GM06990 (cell line): ENCODE measurements around the gene TBXA2R.

Experiments
- DNase-seq: peaks from one replicate; pipeline ENCODE4 v3.0.0-alpha.2; 2011; ENCODE audit not compliant: insufficient read length; ENCODE audit errors: extremely low read depth
- H3K27me3 ChIP-seq: replicated peaks from 2 replicates; pipeline ENCODE4 v1.6.0; 2011; ENCODE audit warnings: low read length; ENCODE audit not compliant: control insufficient read depth, insufficient read depth
- H3K36me3 ChIP-seq: 2 replicates; pipeline ENCODE4 v1.5.1; 2011; ENCODE audit warnings: low read length; ENCODE audit not compliant: control insufficient read depth, insufficient read depth
- H3K4me3 ChIP-seq: replicated peaks from 2 replicates; pipeline ENCODE4 v1.5.1; 2011; ENCODE audit warnings: low read depth, mild to moderate bottlenecking, control low read depth, low read length
- CTCF ChIP-seq: IDR thresholded peaks from 2 replicates; pipeline ENCODE4 v1.5.1; 2011; ENCODE audit warnings: low read length, control low read depth, mild to moderate bottlenecking, inconsistent platforms; ENCODE audit not compliant: insufficient read depth, poor library complexity, severe bottlenecking

Gene TBXA2R

GRCh38 chr19:3591876-3592613 is 14.6 kb downstream of the TBXA2R start:
- no peaks in the 10 kb centered on the region; the same call in 1 of the 2 replicates for H3K27me3 ChIP-seq
- H3K36me3 ChIP-seq: no peaks in the 10 kb centered on the region
- no peak overlapping the region for H3K4me3 ChIP-seq
- no peak for DNase-seq
- TF ChIP-seq CTCF: no peak

- no peaks in the 10 kb centered on the region for H3K36me3 ChIP-seq
- no peak for DNase-seq
- no peak overlapping the region for H3K4me3 ChIP-seq
- no peak for TF ChIP-seq CTCF
- no peaks in the 10 kb centered on the region; the same call in 1 of the 2 replicates for H3K27me3 ChIP-seq
Observed at GRCh38 chr19:3590991-3591659, 15.6 kb downstream of the TBXA2R start.

GRCh38 chr19:3589949-3590348 is 16.7 kb downstream of the TBXA2R start:
- DNase-seq: no peak
- Histone ChIP-seq H3K4me3 (no peak overlapping the region), H3K27me3 (no peaks in the 10 kb centered on the region; the same call in 1 of the 2 replicates), H3K36me3 (no peaks in the 10 kb centered on the region)
- no peak for TF ChIP-seq CTCF

- Histone ChIP-seq H3K4me3 (no peak overlapping the region), H3K36me3 (no peaks in the 10 kb centered on the region), H3K27me3 (no peaks in the 10 kb centered on the region; the same call in 1 of the 2 replicates)
- TF ChIP-seq CTCF: no peak
- DNase-seq: no peak
Observed at GRCh38 chr19:3589439-3589838, 17.2 kb downstream of the TBXA2R start.

- no peak overlapping the region for H3K4me3 ChIP-seq
- H3K27me3 ChIP-seq: no peaks in the 10 kb centered on the region; the same call in 1 of the 2 replicates
- no peak for DNase-seq
- TF ChIP-seq CTCF: no peak
- no peaks in the 10 kb centered on the region for H3K36me3 ChIP-seq
Observed at GRCh38 chr19:3586707-3587346, 19.8 kb downstream of the TBXA2R start.
